ENCODE results near the gene ACTL7B.

ACTL7B gene

GRCh38 chr9:108813951-108814601, 41.7 kb downstream of the ACTL7B start:
- no peak for FAIRE-seq
- DNase-seq (ENCODE audit: insufficient read length, low spot score), result no peak
- TF ChIP-seq CTCF (IDR thresholded peaks at IDR 0.05; ENCODE audit: insufficient read depth, missing control alignments), result peak; percentile 64

DNA sequence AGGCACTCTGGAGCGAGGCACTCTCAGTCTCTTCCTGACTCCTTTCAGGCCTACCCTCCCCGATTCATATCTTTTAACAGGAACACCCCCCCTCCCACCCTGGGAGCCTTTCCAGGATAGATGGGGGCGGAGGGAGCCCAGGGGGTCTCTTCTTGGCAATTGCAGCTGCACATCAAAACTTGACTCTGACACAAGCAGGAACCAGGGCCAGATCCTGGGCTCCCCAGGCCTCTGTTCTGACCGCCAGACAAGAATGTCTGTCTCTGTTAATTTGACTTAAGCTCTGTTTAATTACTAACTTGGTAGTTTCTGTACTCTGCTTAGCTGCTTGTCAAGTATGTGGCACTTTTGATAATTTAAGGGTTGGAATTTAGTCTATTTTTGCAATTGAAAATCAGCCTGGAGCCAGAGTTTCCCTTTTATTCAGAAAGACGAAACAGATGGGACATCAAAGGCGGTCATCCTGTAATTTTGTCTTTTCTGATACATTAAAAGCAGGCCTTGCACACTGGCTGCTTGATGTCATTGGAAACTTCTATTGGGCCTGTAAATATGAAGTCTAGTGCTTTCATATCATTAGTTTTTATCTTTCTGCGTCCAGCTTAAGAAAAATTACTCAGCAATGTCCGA, 43.3 kb downstream of the ACTL7B start:
- no peak for DNase-seq (ENCODE audit: insufficient read length, low spot score)
- FAIRE-seq, result no peak
- TF ChIP-seq CTCF (IDR thresholded peaks at IDR 0.05; ENCODE audit: insufficient read depth, missing control alignments), result no peak

DNA sequence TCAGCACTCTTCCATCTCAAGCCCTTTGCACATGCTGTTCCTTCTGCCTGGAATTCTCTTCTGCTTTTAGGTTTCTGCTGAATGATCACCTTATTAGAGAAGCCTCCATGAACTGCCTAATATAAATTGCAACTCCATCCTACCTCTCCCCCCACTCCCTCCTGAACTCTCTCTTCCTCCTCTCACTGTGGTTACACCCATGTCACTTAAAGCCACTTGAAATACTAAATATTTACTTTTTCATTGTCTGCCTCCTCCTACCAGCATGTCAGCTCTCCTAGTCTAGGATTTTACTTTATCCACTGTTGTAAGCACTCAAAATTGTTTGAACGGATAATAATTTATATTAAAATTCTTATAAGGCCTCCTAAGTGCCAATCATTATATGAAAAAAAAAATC, 43.8 kb downstream of the ACTL7B start:
- no peak for FAIRE-seq
- no peak for TF ChIP-seq CTCF (IDR thresholded peaks at IDR 0.05; ENCODE audit: insufficient read depth, missing control alignments)
- no peak for DNase-seq (ENCODE audit: insufficient read length, low spot score)

DNA sequence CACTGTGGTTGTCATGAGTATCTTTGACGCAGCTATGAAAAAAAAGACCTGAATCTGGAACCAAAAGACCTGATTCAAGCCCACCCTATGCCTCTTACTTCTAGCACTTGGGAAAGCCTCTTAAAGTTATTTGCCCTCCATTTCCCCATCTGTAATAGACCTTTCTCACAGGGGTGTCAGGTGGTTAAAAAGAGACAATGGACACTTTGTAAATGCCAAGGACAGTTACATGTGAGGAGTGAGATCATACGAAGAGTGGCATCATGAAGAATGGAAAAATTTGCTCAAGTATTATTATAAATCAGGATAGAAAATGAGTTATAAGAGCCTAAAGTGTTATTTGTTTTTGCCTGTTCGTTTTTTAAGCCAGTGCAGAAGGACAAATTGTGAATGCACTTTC, 46.5 kb downstream of the ACTL7B start:
- DNase-seq (ENCODE audit: insufficient read length, low spot score) (no peak), FAIRE-seq (no peak)
- no peak for TF ChIP-seq CTCF (IDR thresholded peaks at IDR 0.05; ENCODE audit: insufficient read depth, missing control alignments)

Measured in D721Med (cell line).